Upper lobe of right lung (tissue), 1 donor: ENCODE data around the gene FXR1. TPM values are rescaled to one million over a fixed set of nuclear protein-coding genes. Genes with fewer than 3 reads are reported as not detected.
A peak's percentile ranks its signal among the peaks of the same experiment; 100 is the strongest.

Source experiments
- ATAC-seq: fragments of 200-7000 bp; cut with Tn5 transposase; one replicate; pipeline ENCODE4 v1.9.1; 2020; ENCODE audit warnings: mild to moderate bottlenecking, moderate library complexity
- DNase-seq: peaks from one replicate; pipeline ENCODE4 v3.0.0-alpha.2; 2020
- H3K27ac ChIP-seq: fragments of 200-600 bp; one replicate; pipeline ENCODE4 v1.8.0; 2022
- H3K27me3 ChIP-seq: fragments of 200-600 bp; one replicate; pipeline ENCODE4 v1.8.0; 2022; ENCODE audit warnings: mild to moderate bottlenecking
- H3K36me3 ChIP-seq: fragments of 200-600 bp; one replicate; pipeline ENCODE4 v1.8.0; 2022
- H3K4me1 ChIP-seq: fragments of 200-600 bp; one replicate; pipeline ENCODE4 v1.8.0; 2022
- H3K4me3 ChIP-seq: fragments of 200-600 bp; one replicate; pipeline ENCODE4 v1.8.0; 2022; ENCODE audit warnings: mild to moderate bottlenecking
- H3K9me3 ChIP-seq: fragments of 200-600 bp; one replicate; pipeline ENCODE4 v1.8.0; 2022
- CTCF ChIP-seq: fragments of 200-600 bp; IDR thresholded peaks from one replicate; pipeline ENCODE4 v1.8.0; 2022; ENCODE audit warnings: antibody characterized with exemption
- intact Hi-C: fragments of 100-400 bp; cut with DNase I; formaldehyde crosslinking; loops from one replicate; pipeline ENCODE4 v1.11.0; 2022
- total RNA-seq: library from RNA; stranded (reverse); fragmentation: NEBNext Ultra II Directional; extraction: Animal tissue kit (Norgen Biotek cat#: 25700); gene quantifications from one replicate; pipeline ENCODE4 v1.2.1, GENCODE V29; 2021
- donor health status: DM: no; HTN: yes; CAD: no; lungs with severe emphysema.

The FXR1 gene
- total RNA-seq, 1 donor from 2014 or later, result 97.3 TPM

- intact Hi-C loops, result no loop called here
- Histone ChIP-seq H3K4me1 (peaks cover 28% of the 10 kb centered on the region), H3K27ac (no peak overlapping the region), H3K27me3 (no peaks in the 10 kb centered on the region), H3K9me3 (no peaks in the 10 kb centered on the region), H3K36me3 (no peaks in the 10 kb centered on the region), H3K4me3 (no peak overlapping the region)
- DNase-seq (no peak), ATAC-seq (no peak)
- TF ChIP-seq CTCF, result no peak
These were observed 1.6 kb upstream of the FXR1 start for GRCh38 chr3:180910823-180911222.

- intact Hi-C loops, result no loop called here
- H3K4me1 ChIP-seq, result peaks cover 28% of the 10 kb centered on the region
- H3K9me3 ChIP-seq, result no peaks in the 10 kb centered on the region
- no peak for DNase-seq
- H3K4me3 ChIP-seq, result peak overlapping the region; percentile 99
- H3K27me3 ChIP-seq, result no peaks in the 10 kb centered on the region
- peak overlapping the region; percentile 94 for H3K27ac ChIP-seq
- ATAC-seq, result no peak
- H3K36me3 ChIP-seq, result no peaks in the 10 kb centered on the region
- TF ChIP-seq CTCF, result no peak
These were observed 580 bp upstream of the FXR1 start for GRCh38 chr3:180911876-180912303.

- no peaks in the 10 kb centered on the region for H3K9me3 ChIP-seq
- H3K27me3 ChIP-seq, result no peaks in the 10 kb centered on the region
- peak overlapping the region; percentile 94 for H3K27ac ChIP-seq
- H3K36me3 ChIP-seq, result no peaks in the 10 kb centered on the region
- ATAC-seq, result no peak
- intact Hi-C loops, result no loop called here
- peaks cover 36% of the 10 kb centered on the region for H3K4me1 ChIP-seq
- peak overlapping the region; percentile 99 for H3K4me3 ChIP-seq
- no peak for DNase-seq
- no peak for TF ChIP-seq CTCF
These were observed 1.3 kb downstream of the FXR1 start for GRCh38 chr3:180913581-180914404.

GRCh38 chr3:180918542-180918941 is 6.1 kb downstream of the FXR1 start:
- H3K4me1 ChIP-seq, result peaks cover 37% of the 10 kb centered on the region
- no peaks in the 10 kb centered on the region for H3K27me3 ChIP-seq
- no peak for TF ChIP-seq CTCF
- intact Hi-C loops, result no loop called here
- H3K4me3 ChIP-seq, result no peak overlapping the region
- DNase-seq, result no peak
- H3K9me3 ChIP-seq, result no peaks in the 10 kb centered on the region
- no peak overlapping the region for H3K27ac ChIP-seq
- no peak for ATAC-seq
- no peaks in the 10 kb centered on the region for H3K36me3 ChIP-seq

GRCh38 chr3:180922242-180922641 is 9.8 kb downstream of the FXR1 start:
- no peak for DNase-seq
- Histone ChIP-seq H3K36me3 (no peaks in the 10 kb centered on the region), H3K9me3 (no peaks in the 10 kb centered on the region), H3K27ac (no peak overlapping the region), H3K4me3 (no peak overlapping the region), H3K4me1 (peaks cover 16% of the 10 kb centered on the region), H3K27me3 (no peaks in the 10 kb centered on the region)
- TF ChIP-seq CTCF, result no peak
- intact Hi-C loops, result no loop called here
- no peak for ATAC-seq
